Anterior cingulate cortex (tissue), 58 donors: ENCODE results near the gene CDH13.
A peak's percentile ranks its signal among the peaks of the same experiment; 100 is the strongest.

Experiments used
- DNase-seq, 58 donors: peaks; one replicate each; lab custom pipeline; 2025; lab: John Stamatoyannopoulos, UW

CDH13 gene

DNA sequence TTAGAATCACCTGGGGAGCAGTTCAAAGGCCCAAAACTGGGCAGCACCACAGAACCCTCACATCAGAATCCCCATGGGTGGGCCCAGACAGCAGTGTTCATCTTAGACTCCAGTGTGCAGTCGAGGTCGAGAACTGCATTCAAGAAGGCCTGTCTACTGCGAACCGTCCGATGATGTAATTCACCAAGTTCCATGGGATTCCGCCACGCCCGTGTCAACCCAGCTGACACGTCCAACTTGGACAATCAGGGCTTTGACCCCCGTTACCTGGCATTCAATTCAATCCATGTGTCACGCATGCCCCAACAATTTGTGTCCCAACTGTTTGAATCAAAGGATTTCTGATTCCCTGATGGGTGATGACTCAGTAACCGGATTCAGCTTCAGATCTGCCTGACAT lies 1190.3 kb downstream of the CDH13 start:
- no peak for DNase-seq

DNA sequence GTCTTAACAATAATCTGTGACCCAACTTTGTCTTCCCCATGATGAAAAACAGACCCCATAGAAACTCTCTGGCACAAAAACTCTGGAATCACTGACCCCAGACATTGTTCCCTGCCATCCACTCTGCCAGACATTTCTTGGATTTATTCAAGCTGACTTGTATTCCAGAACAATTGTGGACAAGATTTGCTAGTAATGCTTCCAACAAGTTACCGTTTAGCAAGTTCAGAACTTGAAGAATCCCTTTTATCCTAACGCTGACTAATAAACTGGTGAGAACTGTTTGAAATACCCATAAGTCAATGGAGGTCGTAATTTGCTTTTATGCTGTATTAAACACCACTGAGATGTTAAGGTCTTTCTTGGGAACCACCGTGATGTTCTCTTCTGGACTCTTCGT lies 1191.5 kb downstream of the CDH13 start:
- DNase-seq: no peak

DNA sequence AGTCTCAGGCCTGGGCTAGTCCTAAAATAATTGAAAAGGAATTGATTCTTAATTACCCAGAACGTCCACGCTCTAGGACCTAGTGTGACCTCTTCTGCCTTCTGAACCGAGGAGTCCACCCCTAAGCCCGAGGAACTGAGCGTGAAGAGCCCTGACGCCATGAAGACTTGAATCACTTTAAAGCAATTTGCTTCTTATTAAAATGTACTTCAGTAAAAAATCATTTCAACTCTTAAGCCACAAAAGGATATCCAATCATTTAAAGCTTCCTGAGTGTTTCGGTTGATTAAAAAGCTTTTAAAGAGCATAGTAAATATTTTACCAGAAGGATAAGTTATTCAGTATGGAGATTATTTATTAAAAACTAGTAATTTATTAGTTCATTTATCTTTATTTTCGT lies 1192.6 kb downstream of the CDH13 start:
- DNase-seq: no peak

DNA sequence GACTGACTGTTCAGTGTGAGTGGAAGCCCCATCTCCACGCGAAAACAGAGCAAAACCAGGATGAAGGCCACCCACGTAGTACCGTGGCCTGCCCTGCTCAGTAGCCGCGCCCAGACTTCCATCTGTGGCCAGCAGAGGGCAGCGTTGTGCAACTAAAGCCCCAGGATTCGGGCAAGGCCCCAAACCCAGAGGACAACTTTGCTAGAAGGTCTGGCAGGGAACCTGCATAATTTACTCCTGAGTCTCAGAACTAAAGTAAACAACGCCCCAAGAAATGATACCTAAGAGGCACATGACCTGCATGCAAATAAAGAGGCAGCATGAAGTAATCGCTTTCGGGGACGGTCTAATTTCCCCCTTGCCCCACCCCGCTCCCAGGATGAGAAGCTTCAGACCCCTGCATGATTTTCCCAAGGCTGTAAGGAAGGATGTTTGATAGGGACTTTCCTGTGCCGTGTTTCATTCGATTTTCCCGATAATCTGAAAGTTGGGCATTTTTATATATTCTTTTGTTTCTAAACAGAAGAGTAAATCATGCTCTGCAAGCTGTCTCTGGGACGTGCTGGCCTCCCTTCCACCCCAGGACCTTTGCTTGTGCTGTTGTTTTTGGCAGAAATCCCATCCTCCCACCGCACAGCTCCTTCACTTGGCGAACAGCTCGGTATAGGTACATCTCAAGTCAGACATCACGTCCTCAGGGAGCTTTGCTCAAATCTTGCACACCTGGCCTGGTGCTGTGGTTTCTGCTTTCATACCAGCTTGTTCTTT lies 1199.6 kb downstream of the CDH13 start:
- DNase-seq: peak in 56 of 58 donors; percentile 21 to 91 (median 67)

- no peak for DNase-seq
Observed at GRCh38 chr16:83830091-83830768, 1203.5 kb downstream of the CDH13 start.

DNA sequence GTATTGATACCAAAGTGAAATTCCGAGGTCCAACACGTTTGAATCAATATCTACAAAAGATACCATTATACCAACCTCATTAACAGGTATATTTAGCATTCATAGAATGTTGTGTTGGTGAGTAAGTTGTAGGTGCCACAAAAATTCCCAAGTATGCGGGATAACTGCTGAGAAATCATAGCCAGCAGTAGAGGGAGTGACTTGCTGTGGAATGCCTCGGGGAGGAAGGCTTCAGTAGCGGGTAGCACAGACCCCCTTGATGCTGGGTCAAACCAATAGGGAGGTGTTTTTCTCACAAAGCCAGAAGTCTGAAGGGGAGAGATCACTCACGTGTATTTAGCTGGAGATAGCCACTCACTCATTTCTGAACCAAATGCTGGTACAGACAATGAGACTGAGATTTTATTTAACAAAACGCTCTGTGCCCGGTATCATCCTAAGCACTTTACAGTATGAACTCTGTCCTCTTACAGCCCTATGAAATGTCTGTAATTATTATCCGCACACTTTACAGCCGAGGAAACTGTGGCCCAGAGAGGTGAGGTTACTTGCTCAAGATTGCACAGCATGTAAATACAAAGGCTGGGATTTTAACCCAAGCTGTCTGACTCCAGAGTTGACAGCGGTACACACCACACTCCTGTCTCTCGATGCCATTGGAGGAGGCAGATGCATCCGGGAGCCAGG lies 1204.1 kb downstream of the CDH13 start:
- DNase-seq: no peak

GRCh38 chr16:83831456-83831987 lies 1204.8 kb downstream of the CDH13 start:
- DNase-seq: no peak

DNA sequence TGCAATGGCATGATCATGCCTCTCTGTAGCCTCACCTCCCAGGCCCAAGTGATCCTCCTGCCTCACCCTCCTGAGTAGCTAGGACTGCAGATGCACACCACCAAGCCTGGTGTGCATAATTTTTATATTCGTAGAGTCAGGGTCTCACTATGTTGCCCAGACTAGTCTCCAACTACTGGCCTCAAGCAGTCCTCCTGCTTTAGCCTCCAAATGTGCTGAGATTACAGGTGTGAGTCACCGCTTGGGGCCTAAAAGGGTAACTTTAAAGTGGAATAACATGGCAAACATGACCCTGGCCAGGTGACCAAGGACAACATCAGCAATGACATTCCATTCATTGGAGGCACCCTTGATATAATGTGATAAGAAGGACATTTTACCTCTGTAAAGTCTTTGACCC lies 1207.2 kb downstream of the CDH13 start:
- no peak for DNase-seq

GRCh38 chr16:83835586-83836566 lies 1209.1 kb downstream of the CDH13 start:
- no peak for DNase-seq

- DNase-seq: no peak
Observed at GRCh38 chr16:83837566-83837965, 1210.8 kb downstream of the CDH13 start.

GRCh38 chr16:83838151-83838550 lies 1211.4 kb downstream of the CDH13 start:
- no peak for DNase-seq

GRCh38 chr16:83839561-83839960 lies 1212.8 kb downstream of the CDH13 start:
- DNase-seq: no peak

DNA sequence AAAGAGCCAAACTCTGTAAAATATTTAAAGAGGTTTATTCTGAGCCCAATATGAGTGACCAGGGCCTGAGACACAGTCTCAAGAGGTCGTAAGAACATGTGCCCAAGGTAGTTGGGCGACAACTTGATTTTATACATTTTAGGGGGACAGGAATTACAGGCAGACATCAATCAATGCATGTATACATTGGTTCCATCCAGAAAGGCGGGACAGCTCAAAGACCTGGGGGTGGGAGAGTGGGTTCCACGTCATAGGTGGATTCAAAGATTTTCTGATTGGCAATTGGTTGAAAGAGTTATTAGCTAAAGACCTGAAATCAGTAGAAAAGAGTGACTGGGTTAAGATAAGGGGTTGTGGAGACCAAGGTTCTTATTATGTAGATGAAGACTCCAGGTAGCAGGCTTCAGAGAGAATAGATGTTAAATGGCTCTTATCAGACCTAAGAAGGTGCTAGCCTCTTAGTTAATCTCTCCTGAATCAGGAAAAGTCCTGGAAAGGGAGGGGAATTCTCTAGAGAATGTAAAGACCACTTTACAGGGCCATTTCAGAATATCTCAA lies 1213.4 kb downstream of the CDH13 start:
- no peak for DNase-seq

GRCh38 chr16:83842291-83842690 lies 1215.5 kb downstream of the CDH13 start:
- DNase-seq: no peak

DNA sequence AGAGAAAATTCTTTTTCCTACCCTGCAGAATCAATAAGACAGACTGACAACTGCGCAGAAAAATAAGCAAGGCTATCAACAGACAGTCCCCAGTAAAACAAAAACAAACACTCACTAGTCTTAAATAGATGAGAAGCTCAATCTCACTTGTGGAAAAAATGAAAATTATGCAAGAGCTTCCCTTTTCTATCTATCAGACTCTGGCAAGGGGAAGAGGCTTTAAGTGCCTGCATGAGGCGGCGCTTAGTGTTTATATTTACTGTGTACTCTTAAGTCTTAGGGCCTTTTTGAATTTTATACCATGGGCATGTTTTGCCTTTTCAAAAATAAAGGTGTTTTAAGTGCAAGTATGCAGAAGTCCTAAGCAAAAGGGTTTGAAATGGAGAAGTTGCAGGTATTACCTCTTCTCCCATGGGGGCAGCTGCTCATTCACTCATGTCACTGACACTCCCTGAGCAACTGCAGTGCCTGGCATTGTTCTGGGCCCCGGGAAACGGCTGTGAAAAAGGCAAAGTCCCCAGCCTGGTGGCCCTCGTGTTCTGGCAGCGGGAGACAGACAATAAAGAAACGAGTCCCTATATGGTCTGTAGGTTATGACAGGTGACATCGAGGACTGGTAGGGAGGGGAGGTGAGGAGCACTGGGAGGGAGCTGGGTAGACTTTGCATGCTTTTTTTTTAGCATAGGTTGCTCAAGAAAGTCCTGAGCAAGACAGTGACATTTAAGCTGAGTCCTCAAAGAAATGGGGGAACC lies 1216.2 kb downstream of the CDH13 start:
- no peak for DNase-seq

GRCh38 chr16:83843657-83844056 lies 1216.9 kb downstream of the CDH13 start:
- no peak for DNase-seq

GRCh38 chr16:83845263-83845662 lies 1218.5 kb downstream of the CDH13 start:
- DNase-seq: no peak

GRCh38 chr16:83847371-83848225 lies 1220.8 kb downstream of the CDH13 start:
- DNase-seq: no peak
